Neural cell (in vitro differentiated cells): Measurements from ENCODE around the gene NR5A2.

Source experiments
- CTCF ChIP-seq: fragments of 450-650 bp; IDR thresholded peaks from 2 replicates; pipeline ENCODE4 v1.5.1; 2014; ENCODE audit warnings: antibody characterized with exemption, mild to moderate bottlenecking, moderate library complexity; ENCODE audit not compliant: poor library complexity, severe bottlenecking
- EP300 ChIP-seq: fragments of 450-650 bp; conservative IDR thresholded peaks from 2 replicates; pipeline ENCODE4 v1.6.1; 2014; ENCODE audit warnings: antibody characterized with exemption, mild to moderate bottlenecking, moderate library complexity; ENCODE audit not compliant: poor library complexity, severe bottlenecking
- EZH2 ChIP-seq: fragments of 200-600, 300-800 bp; shearing (Covaris generic), sonication (generic); IDR thresholded peaks from 2 replicates; pipeline ENCODE4 v1.6.1; 2014; ENCODE audit warnings: antibody characterized with exemption, low read length, borderline replicate concordance, mild to moderate bottlenecking; ENCODE audit not compliant: insufficient read depth, poor library complexity, severe bottlenecking
- MXI1 ChIP-seq: fragments of 450-650 bp; conservative IDR thresholded peaks from 2 replicates; pipeline ENCODE4 v1.6.1; 2014; ENCODE audit warnings: antibody characterized with exemption, mild to moderate bottlenecking; ENCODE audit not compliant: poor library complexity, severe bottlenecking
- POLR2AphosphoS5 ChIP-seq: IDR thresholded peaks from 2 replicates; pipeline ENCODE4 v1.6.1; 2012
- RAD21 ChIP-seq: fragments of 450-650 bp; conservative IDR thresholded peaks from 2 replicates; pipeline ENCODE4 v1.6.1; 2014; ENCODE audit warnings: antibody characterized with exemption, mild to moderate bottlenecking, moderate library complexity
- REST ChIP-seq: IDR thresholded peaks from 2 replicates; pipeline ENCODE4 v1.6.1; 2012; ENCODE audit warnings: borderline replicate concordance
- SMC3 ChIP-seq: fragments of 450-650 bp; conservative IDR thresholded peaks from 2 replicates; pipeline ENCODE4 v1.6.1; 2014; ENCODE audit warnings: antibody characterized with exemption, mild to moderate bottlenecking, moderate library complexity; ENCODE audit not compliant: poor library complexity
- TAF1 ChIP-seq: IDR thresholded peaks from 2 replicates; pipeline ENCODE4 v1.6.1; 2012; ENCODE audit warnings: low read depth

- no peak for TF ChIP-seq EP300
- no peak for TF ChIP-seq POLR2AphosphoS5
- TF ChIP-seq CTCF, result no peak
- TF ChIP-seq SMC3, result no peak
- TF ChIP-seq REST, result no peak
- TF ChIP-seq EZH2, result no peak
- no peak for TF ChIP-seq RAD21
- no peak for TF ChIP-seq MXI1
- TF ChIP-seq TAF1, result no peak
Observed at GRCh38 chr1:200162258-200162657, 134.7 kb downstream of the NR5A2 start.
